GM23338 (cell line): ENCODE data around the gene CELF2. TPM values are rescaled to one million over a fixed set of nuclear protein-coding genes. Genes with fewer than 3 reads are reported as not detected.

ENCODE experiments used
- ATAC-seq: fragments of 200-7000 bp; cut with Tn5 transposase; 3 replicates; pipeline ENCODE4 v1.9.1; 2020
- DNase-seq: peaks from one replicate; pipeline ENCODE4 v3.0.0-alpha.2; 2015; ENCODE audit warnings: low spot score
- H2AFZ ChIP-seq: fragments of 200-600 bp; sonication (generic); 2 replicates; pipeline ENCODE4 v1.8.0; 2016; ENCODE audit warnings: antibody characterized with exemption, mild to moderate bottlenecking, moderate library complexity
- H3F3A ChIP-seq: fragments of 200-600 bp; sonication (generic); replicated peaks from 2 replicates; pipeline ENCODE4 v1.8.0; 2017; ENCODE audit warnings: antibody characterized with exemption, mixed run types, low read depth
- H3K27ac ChIP-seq: fragments of 200-600 bp; sonication (generic); 2 replicates; pipeline ENCODE4 v1.6.1; 2016; ENCODE audit warnings: low read depth
- H3K27me3 ChIP-seq: fragments of 200-600 bp; sonication (generic); 2 replicates; pipeline ENCODE4 v1.8.0; 2016; ENCODE audit warnings: mild to moderate bottlenecking, mixed run types, moderate library complexity; ENCODE audit not compliant: insufficient read depth
- H3K36me3 ChIP-seq: fragments of 200-600 bp; sonication (generic); 2 replicates; pipeline ENCODE4 v1.8.0; 2016; ENCODE audit warnings: mild to moderate bottlenecking; ENCODE audit not compliant: insufficient read depth
- H3K4me1 ChIP-seq: fragments of 200-600 bp; sonication (generic); 2 replicates; pipeline ENCODE4 v1.8.0; 2016; ENCODE audit warnings: mild to moderate bottlenecking, moderate library complexity; ENCODE audit not compliant: insufficient read depth
- H3K4me2 ChIP-seq: fragments of 200-600 bp; sonication (generic); 2 replicates; pipeline ENCODE4 v1.7.1; 2017; ENCODE audit warnings: mixed run types
- H3K4me3 ChIP-seq: fragments of 200-600 bp; sonication (generic); 2 replicates; pipeline ENCODE4 v1.6.1; 2016; ENCODE audit warnings: mixed run types
- H3K79me2 ChIP-seq: fragments of 200-600 bp; sonication (generic); replicated peaks from 2 replicates; pipeline ENCODE4 v1.8.0; 2017; ENCODE audit warnings: mild to moderate bottlenecking; ENCODE audit not compliant: insufficient read depth
- H3K9me2 ChIP-seq: fragments of 200-600 bp; sonication (generic); 2 replicates; pipeline ENCODE4 v1.8.0; 2017; ENCODE audit not compliant: insufficient read depth
- H4K20me1 ChIP-seq: fragments of 200-600 bp; sonication (generic); replicated peaks from 2 replicates; pipeline ENCODE4 v1.8.0; 2017; ENCODE audit warnings: mild to moderate bottlenecking; ENCODE audit not compliant: insufficient read depth
- H3K27ac Mint-ChIP-seq: 2 replicates; pipeline ENCODE4 v1.8.0; 2020; ENCODE audit warnings: inconsistent platforms, mild to moderate bottlenecking, moderate library complexity, mixed read lengths
- H3K27me3 Mint-ChIP-seq: 3 replicates; pipeline ENCODE4 v1.8.0; 2022; ENCODE audit warnings: low read depth, mild to moderate bottlenecking, moderate library complexity, mixed read lengths, inconsistent platforms; ENCODE audit not compliant: insufficient read depth, poor library complexity
- H3K36me3 Mint-ChIP-seq: 3 replicates; pipeline ENCODE4 v1.8.0; 2021; ENCODE audit warnings: low read depth, mild to moderate bottlenecking, inconsistent platforms, moderate library complexity, mixed read lengths
- H3K4me1 Mint-ChIP-seq: 3 replicates; pipeline ENCODE4 v1.8.0; 2020; ENCODE audit warnings: mild to moderate bottlenecking, inconsistent platforms, mixed read lengths
- H3K4me3 Mint-ChIP-seq: 3 replicates; pipeline ENCODE4 v1.8.0; 2021; ENCODE audit warnings: moderate library complexity, mild to moderate bottlenecking, inconsistent platforms, mixed read lengths
- H3K9me3 Mint-ChIP-seq: 3 replicates; pipeline ENCODE4 v1.8.0; 2020; ENCODE audit warnings: moderate library complexity, mild to moderate bottlenecking, inconsistent platforms, mixed read lengths
- CTCF ChIP-seq, 2 experiments: fragments of 200-600 bp in 1 of 2; sonication (generic) in 1 of 2; conservative IDR thresholded peaks; 2 replicates each; pipeline versions ENCODE4 v1.5.1 to v1.6.1; 2016 to 2017; ENCODE audit warnings: antibody characterized with exemption in 2 of 2, low read depth in 2 of 2, mild to moderate bottlenecking in 2 of 2, moderate library complexity in 1 of 2
- EZH2phosphoT487 ChIP-seq: fragments of 200-600 bp; sonication (generic); IDR thresholded peaks from one replicate; pipeline ENCODE4 v1.8.1; 2018; ENCODE audit warnings: antibody characterized with exemption; ENCODE audit not compliant: unreplicated experiment
- POLR2AphosphoS5 ChIP-seq: IDR thresholded peaks from 2 replicates; pipeline ENCODE4 v1.6.1; 2016; ENCODE audit warnings: antibody characterized with exemption, low read depth
- STAT1 ChIP-seq: IDR thresholded peaks from one replicate; pipeline ENCODE4 v1.6.1; 2016; ENCODE audit warnings: antibody characterized with exemption; ENCODE audit not compliant: unreplicated experiment
- polyA plus RNA-seq: library from polyadenylated mRNA; unstranded; fragments of >200 nt; fragmentation: Nextera tagmentation; extraction: Ambion mirVana; gene quantifications from 2 replicates; pipeline ENCODE4 v1.2.1, GENCODE V29; 2016
- total RNA-seq: library from RNA; depleted of rRNA; stranded (reverse); fragments of >200 nt; shearing (Covaris generic); gene quantifications from 2 replicates; pipeline ENCODE4 v1.2.3, GENCODE V29; 2014
- TF ChIP-seq, protein P1 (sequence below): fragments of 250-450 bp; sonication (Bioruptor Pico); IDR thresholded peaks from 2 replicates; pipeline ENCODE4 v1.5.0; 2020; ENCODE audit warnings: mild to moderate bottlenecking, moderate library complexity

The CELF2 gene
- total and polyA plus RNA-seq, 2 experiments from 2014 or later, result 18.1 to 22.5 TPM

GRCh38 chr10:11320809-11321520 lies 303.3 kb downstream of the CELF2 start:
- Mint-ChIP-seq H3K9me3 (no peaks in the 10 kb centered on the region), H3K27me3 (no peaks in the 10 kb centered on the region), H3K4me1 (no peaks in the 10 kb centered on the region; the same call in 2 of the 3 replicates), H3K27ac (no peak overlapping the region), H3K36me3 (no peaks in the 10 kb centered on the region), H3K4me3 (no peak overlapping the region)
- Histone ChIP-seq H4K20me1 (peaks cover 3% of the 10 kb centered on the region; the same call in 1 of the 2 replicates), H3K27me3 (no peaks in the 10 kb centered on the region), H3K4me3 (no peak overlapping the region), H3F3A (no peaks in the 10 kb centered on the region), H3K4me1 (no peaks in the 10 kb centered on the region), H3K4me2 (no peak overlapping the region), H3K27ac (no peak overlapping the region), H3K79me2 (no peaks in the 10 kb centered on the region), H2AFZ (no peak overlapping the region), H3K9me2 (no peaks in the 10 kb centered on the region), H3K36me3 (no peaks in the 10 kb centered on the region; the same call in 1 of the 2 replicates)
- DNase-seq, result no peak
- no peak; the same call in 2 of the 3 replicates for ATAC-seq
- no peak for TF ChIP-seq STAT1
- TF ChIP-seq, protein P1, sequence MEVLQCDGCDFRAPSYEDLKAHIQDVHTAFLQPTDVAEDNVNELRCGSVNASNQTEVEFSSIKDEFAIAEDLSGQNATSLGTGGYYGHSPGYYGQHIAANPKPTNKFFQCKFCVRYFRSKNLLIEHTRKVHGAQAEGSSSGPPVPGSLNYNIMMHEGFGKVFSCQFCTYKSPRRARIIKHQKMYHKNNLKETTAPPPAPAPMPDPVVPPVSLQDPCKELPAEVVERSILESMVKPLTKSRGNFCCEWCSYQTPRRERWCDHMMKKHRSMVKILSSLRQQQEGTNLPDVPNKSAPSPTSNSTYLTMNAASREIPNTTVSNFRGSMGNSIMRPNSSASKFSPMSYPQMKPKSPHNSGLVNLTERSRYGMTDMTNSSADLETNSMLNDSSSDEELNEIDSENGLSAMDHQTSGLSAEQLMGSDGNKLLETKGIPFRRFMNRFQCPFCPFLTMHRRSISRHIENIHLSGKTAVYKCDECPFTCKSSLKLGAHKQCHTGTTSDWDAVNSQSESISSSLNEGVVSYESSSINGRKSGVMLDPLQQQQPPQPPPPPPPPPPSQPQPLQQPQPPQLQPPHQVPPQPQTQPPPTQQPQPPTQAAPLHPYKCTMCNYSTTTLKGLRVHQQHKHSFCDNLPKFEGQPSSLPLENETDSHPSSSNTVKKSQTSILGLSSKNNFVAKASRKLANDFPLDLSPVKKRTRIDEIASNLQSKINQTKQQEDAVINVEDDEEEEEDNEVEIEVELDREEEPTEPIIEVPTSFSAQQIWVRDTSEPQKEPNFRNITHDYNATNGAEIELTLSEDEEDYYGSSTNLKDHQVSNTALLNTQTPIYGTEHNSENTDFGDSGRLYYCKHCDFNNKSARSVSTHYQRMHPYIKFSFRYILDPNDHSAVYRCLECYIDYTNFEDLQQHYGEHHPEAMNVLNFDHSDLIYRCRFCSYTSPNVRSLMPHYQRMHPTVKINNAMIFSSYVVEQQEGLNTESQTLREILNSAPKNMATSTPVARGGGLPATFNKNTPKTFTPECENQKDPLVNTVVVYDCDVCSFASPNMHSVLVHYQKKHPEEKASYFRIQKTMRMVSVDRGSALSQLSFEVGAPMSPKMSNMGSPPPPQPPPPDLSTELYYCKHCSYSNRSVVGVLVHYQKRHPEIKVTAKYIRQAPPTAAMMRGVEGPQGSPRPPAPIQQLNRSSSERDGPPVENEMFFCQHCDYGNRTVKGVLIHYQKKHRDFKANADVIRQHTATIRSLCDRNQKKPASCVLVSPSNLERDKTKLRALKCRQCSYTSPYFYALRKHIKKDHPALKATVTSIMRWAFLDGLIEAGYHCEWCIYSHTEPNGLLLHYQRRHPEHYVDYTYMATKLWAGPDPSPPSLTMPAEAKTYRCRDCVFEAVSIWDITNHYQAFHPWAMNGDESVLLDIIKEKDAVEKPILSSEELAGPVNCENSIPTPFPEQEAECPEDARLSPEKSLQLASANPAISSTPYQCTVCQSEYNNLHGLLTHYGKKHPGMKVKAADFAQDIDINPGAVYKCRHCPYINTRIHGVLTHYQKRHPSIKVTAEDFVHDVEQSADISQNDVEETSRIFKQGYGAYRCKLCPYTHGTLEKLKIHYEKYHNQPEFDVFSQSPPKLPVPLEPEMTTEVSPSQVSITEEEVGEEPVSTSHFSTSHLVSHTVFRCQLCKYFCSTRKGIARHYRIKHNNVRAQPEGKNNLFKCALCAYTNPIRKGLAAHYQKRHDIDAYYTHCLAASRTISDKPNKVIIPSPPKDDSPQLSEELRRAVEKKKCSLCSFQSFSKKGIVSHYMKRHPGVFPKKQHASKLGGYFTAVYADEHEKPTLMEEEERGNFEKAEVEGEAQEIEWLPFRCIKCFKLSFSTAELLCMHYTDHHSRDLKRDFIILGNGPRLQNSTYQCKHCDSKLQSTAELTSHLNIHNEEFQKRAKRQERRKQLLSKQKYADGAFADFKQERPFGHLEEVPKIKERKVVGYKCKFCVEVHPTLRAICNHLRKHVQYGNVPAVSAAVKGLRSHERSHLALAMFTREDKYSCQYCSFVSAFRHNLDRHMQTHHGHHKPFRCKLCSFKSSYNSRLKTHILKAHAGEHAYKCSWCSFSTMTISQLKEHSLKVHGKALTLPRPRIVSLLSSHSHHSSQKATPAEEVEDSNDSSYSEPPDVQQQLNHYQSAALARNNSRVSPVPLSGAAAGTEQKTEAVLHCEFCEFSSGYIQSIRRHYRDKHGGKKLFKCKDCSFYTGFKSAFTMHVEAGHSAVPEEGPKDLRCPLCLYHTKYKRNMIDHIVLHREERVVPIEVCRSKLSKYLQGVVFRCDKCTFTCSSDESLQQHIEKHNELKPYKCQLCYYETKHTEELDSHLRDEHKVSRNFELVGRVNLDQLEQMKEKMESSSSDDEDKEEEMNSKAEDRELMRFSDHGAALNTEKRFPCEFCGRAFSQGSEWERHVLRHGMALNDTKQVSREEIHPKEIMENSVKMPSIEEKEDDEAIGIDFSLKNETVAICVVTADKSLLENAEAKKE (CRISPR knock-in tag), result no peak
- no peak for TF ChIP-seq POLR2AphosphoS5
- TF ChIP-seq CTCF (conservative IDR thresholded peaks at IDR 0.05; ENCODE audit: low read depth in 2 of 2), result no peak
- TF ChIP-seq EZH2phosphoT487, result no peak
